HG03196 (cell line): ENCODE results near the gene CHST3.
"Not testable (repeated sequence)": the region's sequence is repeated elsewhere in the genome, so short reads cannot be mapped to it uniquely, and the experiment has no call there.

ENCODE experiments used
- ATAC-seq: cut with Tn5 transposase; IDR thresholded peaks from one replicate; pipeline ENCODE4 v1.9.1; 2021; ENCODE audit not compliant: unreplicated experiment

Gene CHST3

DNA sequence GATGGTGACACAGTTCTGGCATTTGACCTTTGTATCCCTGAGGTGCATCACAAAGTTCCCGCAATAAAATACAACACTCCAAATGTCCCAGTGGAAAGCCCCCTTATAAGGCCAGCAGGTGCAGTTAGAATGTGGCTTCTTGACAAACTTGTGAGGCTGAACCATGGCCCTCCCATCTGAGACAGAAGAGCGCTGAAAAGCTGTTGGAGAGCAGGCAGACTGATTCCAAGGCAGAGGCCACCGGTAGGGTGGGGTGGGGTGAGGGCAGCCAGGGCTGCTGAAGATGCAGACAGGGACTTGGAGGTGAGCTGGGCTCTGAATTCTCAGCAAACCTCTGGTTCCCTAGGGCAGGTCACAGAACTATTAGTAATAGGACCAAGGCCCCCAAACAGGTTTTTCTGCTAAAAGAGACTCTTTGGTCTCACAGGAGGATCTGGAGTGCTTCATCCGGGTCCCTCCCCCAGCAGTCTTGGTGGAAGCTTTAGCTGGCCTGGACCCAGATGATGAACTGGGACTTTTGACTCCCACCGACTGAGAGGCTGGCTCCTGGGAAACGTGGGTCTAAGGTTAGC lies 15.6 kb upstream of the CHST3 start:
- ATAC-seq = no peak

GRCh38 chr10:71950683-71951082 lies 13.5 kb upstream of the CHST3 start:
- ATAC-seq = no peak

DNA sequence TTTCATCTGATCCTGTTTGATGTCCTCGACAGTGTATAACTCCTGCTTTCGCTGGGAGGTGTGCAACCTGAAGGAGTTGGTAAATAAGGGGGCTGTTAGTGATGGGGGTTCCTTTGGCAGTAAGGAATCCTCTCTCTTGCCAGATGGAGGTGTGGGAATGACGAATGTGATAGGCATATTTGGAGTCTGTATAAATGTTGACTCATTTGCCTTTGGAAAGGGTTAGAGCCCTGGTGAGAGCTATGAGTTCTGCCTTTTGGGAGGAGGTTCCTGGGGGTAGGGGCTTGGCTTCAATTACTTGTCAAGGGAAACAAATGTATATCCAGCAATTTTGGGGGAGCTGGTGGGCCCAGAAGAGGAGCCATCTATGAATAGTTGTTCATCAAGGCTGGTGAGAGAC lies 11.4 kb upstream of the CHST3 start:
- ATAC-seq = no peak

DNA sequence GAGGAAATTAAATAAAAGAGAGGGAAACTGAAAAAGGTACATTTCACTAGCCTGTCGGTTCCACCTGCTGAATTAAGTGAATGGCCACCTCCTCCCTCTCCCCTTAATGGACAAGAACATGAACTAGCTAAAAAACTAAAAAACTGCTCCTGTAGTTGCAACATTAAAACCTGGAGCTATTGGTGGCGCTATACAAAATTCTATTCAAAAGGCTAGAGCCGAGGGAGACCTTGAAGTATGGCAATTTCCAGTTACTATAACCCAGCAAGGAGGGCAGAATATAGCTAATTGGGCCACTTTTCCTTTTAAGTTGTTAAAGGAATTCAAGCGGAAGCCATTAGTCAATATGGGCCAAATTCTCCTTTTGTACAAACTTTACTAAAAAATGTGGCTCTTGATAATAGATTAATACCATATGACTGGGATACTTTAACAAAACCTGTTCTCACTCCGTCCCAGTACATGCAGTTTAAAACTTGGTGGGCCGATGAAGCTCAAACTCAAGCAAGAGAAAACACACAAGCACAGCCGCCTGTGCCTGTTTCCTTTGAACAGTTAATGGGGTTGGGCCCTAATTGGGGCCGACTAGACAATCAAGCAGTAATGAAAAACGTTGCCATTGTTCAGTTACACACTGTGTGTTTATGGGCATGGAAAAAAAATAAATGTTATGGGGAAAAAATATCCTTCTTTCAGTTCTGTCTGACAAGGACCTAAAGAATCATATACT lies 6.5 kb upstream of the CHST3 start:
- ATAC-seq = no peak

GRCh38 chr10:71959526-71959925 lies 4.7 kb upstream of the CHST3 start:
- no peak for ATAC-seq

DNA sequence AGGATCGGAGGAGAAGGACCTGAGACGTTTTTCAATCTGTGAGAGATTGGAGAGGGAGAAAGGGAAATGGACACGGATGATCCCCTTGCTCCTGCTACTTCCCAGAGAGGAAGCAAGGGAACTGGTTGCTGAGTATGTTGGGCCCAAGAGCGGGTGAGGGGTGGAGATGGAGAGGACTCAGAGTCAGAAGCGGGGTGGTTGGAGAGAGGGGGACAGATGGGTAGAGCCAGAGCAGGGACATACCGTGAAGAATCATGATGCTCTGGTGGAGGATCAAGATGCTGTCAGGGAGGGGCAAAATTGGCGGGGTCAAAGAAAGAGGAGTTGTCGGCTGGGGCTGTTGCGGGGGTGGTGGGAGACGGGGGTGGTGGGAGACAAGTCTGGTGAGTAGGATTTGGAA lies 2.4 kb upstream of the CHST3 start:
- no peak for ATAC-seq

DNA sequence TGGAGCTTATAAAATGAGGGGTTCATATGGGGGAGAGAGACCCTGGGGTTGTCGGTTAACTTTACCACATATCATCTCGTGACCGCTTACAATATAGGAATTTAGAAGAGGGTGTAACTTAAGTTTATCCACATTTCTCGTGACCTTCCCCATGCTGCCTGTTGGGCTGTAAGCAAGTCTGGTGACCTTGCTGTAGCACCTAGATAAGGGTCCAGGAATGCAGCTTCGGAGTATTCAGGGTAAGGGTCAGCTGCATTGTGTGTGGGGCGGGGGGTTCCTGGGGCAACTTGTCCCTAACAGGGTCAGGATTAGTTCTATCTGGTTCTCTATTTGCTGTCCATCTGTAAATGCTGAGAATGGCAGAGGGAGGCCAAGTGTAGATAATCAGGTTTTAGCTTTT lies 1.3 kb upstream of the CHST3 start:
- ATAC-seq = no peak

- ATAC-seq = no peak
Observed at GRCh38 chr10:71963351-71964097, 671 bp upstream of the CHST3 start.

DNA sequence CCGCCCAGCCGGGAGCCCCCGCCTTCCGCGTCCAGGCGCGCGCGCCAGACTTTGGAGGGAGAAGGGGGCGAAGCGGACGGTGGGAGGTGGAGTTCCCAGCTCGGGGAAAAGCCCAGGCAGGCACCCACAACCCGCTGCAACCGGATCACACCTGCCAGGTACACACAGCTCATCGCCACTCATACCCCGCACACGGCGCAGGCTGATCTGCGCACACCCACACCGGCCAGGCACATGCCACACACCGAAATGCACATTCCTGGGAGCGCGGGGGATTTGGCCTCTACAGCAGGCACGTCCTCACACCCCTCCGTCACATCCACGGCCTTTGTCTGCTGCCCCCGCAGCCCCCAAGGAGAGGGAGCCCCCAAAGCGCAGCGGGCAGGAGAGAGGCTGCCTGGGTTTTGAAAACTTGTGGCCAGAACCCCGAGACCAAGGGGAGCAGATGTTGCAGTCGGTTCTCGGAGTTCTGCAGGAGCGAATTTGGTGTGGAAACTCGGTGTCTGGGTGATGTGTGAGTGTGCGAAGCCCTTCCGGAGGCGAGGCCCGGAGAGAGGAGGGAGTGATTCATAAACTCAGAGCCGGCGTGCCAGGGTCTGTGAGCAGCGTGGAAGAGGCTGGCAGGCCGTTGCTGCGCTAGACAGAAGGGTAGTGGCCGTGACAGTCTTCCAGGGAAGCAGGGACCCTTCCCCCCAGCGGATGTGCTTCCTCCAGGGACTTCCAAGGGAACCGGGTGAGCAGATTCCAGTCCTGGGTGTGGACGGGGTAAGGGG lies 734 bp downstream of the CHST3 start:
- ATAC-seq = no peak

DNA sequence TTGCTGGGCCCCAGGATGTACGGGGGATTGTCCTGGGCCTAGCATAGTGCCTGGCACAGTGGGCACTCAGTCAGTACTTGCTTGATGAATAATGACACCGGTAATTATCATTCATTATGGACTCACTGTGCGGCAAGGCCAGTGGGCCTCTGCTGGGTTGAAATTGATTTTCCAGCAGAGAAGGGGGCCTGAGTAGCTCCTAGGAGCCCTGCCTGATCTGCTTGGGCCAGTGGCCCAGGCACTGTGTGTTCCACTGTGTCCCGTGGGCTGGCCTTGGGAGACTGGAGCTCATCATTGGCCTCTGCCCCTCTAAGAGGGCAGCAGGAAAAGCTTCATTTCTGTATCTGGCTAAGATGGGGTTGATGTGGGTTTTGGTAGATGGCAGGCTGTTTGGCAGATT lies 1.4 kb downstream of the CHST3 start:
- ATAC-seq = no peak

DNA sequence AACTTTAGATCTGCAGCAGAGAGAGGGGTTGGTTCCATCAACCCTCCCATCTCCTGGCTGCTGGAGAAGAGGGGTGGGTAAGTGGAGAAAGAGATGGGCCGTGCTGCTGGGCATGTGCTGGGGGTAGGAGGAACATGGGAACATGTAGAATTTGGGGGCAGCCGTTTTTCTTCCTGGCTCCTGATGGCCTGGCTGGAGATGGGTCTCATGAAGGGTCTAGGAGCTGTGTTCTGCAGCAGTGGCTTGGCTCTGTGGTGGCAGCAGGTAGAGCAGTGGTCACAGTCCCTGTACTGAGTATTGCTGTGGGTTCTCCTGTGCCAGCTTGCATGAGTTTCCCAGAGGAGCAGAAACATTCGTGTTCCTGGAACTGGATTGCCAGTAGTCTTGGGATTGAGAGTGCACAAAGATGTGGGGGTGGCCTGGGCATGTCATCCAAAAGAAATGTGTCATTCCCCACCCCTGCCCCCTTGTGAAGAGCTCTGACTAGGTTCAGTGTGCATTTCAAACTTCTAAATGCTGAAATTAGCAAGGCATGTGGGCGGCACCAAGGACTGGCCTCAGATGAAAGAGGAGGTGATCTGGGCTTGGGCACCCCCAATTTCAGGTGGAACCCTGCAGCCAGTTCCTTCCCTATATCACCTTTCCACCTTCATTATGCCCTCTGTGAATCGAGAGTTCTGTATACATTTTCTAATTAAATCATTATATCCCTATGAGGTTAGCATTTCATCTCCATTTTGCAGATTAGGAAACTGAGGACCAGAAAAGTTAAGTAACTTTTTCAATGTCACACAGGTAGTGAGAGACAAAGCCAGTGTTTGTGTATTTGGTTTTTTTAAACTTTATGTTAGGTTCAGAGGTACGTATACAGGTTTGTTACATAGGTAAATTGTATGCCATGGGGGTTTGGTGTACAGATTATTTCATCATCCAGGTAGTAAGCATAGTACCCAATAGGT lies 2.1 kb downstream of the CHST3 start:
- no peak for ATAC-seq

GRCh38 chr10:71967958-71968357 lies 3.8 kb downstream of the CHST3 start:
- ATAC-seq = not testable (repeated sequence)

DNA sequence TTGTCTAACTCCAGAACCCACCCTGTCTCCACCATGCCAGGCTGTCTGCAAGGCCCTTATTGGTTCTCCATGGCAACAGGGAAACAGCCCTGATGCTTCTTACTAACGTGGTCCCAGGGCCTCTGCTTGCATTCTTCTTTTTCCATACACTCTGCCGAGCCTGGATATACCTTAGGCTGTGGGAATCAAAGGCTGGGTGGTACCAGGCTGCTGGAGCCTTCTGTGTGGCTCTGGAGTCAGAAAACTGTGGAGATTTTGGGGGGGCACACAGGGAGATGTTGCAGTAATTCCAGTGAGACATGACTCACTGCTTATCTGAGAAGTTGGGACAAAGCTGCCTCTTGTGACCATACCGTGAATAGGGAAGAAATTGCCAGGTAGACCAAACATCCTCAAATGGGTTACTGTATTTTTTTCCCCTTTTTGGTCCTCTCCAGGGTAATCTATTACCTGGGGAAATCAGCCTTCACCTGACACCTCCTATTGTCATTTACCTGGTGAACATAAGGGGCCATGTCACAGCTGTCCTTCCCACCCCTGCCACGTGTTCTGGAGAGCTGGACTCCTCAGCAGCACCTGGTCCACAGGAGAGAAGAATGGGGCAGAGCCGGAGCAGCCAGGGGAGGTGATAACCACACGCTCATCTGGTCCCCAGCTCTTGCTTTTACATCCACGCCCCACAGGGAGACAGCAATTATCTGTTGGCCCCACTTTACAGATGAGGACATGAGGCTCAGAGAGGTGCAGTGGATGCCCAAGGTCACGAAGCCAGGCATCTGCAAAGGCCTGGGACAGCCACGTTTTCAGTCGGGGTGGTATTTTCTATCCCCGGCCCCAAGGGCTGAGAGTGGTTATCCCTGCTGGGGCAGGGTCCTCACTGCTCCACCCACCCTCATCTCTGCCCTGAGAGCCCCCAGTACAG lies 4.6 kb downstream of the CHST3 start:
- ATAC-seq = no peak

DNA sequence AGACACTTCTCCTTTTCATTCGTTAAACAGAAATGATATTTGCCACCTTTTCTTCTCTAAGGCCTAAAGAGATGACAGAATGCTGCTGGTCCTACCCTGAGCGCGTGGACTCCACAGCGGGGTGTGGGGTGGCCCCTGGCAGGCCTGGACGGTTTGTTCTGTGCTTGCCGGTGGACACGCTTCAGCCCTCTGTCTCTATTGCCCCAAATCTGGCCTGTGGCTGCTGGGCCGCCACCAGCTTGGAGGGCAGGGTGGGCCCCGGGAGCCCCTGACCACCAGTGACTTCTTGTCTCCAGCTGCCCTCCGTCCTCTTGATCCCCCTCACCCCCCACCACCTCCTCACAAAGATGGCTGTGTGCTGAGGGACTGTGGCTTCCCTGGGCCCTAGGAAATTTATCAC lies 5.7 kb downstream of the CHST3 start:
- no peak for ATAC-seq

DNA sequence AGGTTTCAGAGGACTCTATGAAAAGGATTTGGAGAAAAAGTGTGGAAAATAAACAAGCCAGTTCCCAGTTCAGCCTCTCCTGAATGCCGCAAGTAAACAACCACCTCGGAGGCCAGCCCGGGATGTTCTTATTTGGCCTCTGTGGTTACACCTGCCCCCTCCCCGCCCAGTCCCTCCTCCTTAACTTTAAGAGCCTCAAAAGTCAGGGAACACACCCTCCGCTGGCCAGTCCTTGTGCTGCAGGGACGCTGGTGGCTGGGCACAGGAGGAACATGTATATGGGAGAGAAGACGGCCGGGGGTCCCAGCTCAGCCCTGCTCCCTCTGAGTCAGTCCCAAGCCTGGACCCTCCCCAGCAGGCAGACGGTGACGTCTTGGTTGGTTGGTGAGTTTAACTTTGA lies 6.1 kb downstream of the CHST3 start:
- no peak for ATAC-seq

GRCh38 chr10:71970869-71971268 lies 6.7 kb downstream of the CHST3 start:
- ATAC-seq = no peak

- ATAC-seq = no peak
Observed at GRCh38 chr10:71971311-71971731, 7.1 kb downstream of the CHST3 start.

DNA sequence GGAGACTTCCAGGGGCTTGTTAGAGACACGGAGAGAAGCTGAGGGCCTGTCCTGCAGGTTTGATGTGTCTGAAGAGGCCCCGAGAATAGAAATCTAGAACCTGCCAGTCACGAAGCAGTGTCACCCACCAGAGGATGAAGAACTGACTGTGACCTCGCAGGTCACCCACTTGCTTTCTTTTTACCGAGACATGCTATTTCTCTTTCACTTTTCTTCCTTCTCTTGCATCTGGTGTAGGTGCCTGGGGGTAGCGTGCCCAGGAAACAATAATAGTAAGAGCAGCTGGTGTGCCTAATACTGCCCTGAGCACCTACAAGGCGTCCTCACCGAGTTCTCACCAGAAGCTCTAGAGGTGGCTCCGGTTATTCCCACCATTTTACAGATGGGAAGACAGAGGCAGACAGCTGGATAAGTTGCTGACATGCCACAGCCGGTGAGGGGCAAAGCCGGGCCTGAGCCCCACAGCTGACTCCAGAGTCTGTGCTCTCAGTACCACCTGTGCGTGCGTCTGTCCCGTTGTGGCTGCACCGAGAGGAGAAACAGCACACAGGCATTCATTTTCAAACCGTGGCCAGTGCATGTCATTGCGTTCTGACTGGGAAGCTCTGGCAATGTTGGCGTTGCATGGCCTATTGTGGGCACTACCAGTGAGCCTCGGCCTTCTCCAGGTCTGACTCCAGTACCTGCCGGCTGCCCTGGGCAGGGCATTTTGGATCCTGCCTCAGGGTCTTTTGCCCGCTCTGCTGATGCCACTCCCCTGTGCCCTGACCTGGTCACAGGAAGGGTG lies 7.8 kb downstream of the CHST3 start:
- ATAC-seq = peak; percentile 56
